Caco-2 (cell line): ENCODE results near the gene ANKRD12. TPM values are rescaled to one million over a fixed set of nuclear protein-coding genes. Genes with fewer than 3 reads are reported as not detected.

Experiments used
- BruUV-seq: library from RNA; stranded (reverse); fragments of 400-500 nt; replicated peaks from 2 replicates; lab custom pipeline; 2021; lab: Mats Ljungman, UMichigan
- CTCF ChIA-PET: fragments of 300-600 bp; sonication (Branson Sonifier 250); formaldehyde crosslinking; loops from one replicate; lab custom pipeline; 2022; ENCODE audit warnings: antibody characterized with exemption; lab: Charles Lee
- POLR2A ChIA-PET: fragments of 300-600 bp; sonication (Branson Sonifier 250); formaldehyde crosslinking; loops from one replicate; lab custom pipeline; 2022; ENCODE audit warnings: antibody characterized with exemption; lab: Charles Lee
- DNase-seq, 2 experiments: peaks; one replicate each; pipeline versions ENCODE4 v3.0.0 to v3.0.0-alpha.2; 2020 to 2022
- H3K27me3 ChIP-seq: replicated peaks from 2 replicates; pipeline ENCODE4 v1.6.0; 2011; ENCODE audit warnings: low read length; ENCODE audit not compliant: control insufficient read depth, insufficient read depth
- H3K36me3 ChIP-seq: 2 replicates; pipeline ENCODE4 v1.5.1; 2011; ENCODE audit warnings: low read length; ENCODE audit not compliant: control insufficient read depth, insufficient read depth
- H3K4me1 ChIP-seq: fragments of 250-450 bp; sonication (Bioruptor Pico); 2 replicates; pipeline ENCODE4 v1.5.1; 2020; ENCODE audit warnings: mild to moderate bottlenecking
- H3K4me3 ChIP-seq: 2 replicates; pipeline ENCODE4 v1.5.1; 2011; ENCODE audit warnings: low read depth, mild to moderate bottlenecking, control low read depth, low read length
- H3K9me3 ChIP-seq: fragments of 250-450 bp; sonication (Bioruptor Pico); 2 replicates; pipeline ENCODE4 v1.5.1; 2020; ENCODE audit warnings: mild to moderate bottlenecking, moderate library complexity
- H3K27ac Mint-ChIP-seq: one replicate; pipeline ENCODE4 v1.8.0; 2022; ENCODE audit warnings: mixed read lengths; ENCODE audit not compliant: unreplicated experiment
- H3K27me3 Mint-ChIP-seq: one replicate; pipeline ENCODE4 v1.8.0; 2022; ENCODE audit warnings: mixed read lengths; ENCODE audit not compliant: insufficient read depth, unreplicated experiment
- H3K36me3 Mint-ChIP-seq: one replicate; pipeline ENCODE4 v1.8.0; 2022; ENCODE audit warnings: mild to moderate bottlenecking, mixed read lengths; ENCODE audit not compliant: insufficient read depth, unreplicated experiment
- H3K4me1 Mint-ChIP-seq: one replicate; pipeline ENCODE4 v1.8.0; 2022; ENCODE audit warnings: low read depth, mixed read lengths; ENCODE audit not compliant: unreplicated experiment
- H3K4me3 Mint-ChIP-seq: one replicate; pipeline ENCODE4 v1.8.0; 2022; ENCODE audit warnings: mild to moderate bottlenecking, moderate library complexity, mixed read lengths; ENCODE audit not compliant: unreplicated experiment
- H3K9me3 Mint-ChIP-seq: one replicate; pipeline ENCODE4 v1.8.0; 2022; ENCODE audit warnings: mixed read lengths; ENCODE audit not compliant: unreplicated experiment
- CTCF ChIP-seq, 2 experiments: fragments of 200-600 bp in 1 of 2; IDR thresholded peaks; 1 replicate in 1 of 2; 2 replicates in 1 of 2; pipeline versions ENCODE4 v1.5.1 to v1.8.0; 2011 to 2022; ENCODE audit warnings: antibody characterized with exemption in 1 of 2, control low read depth in 1 of 2, inconsistent platforms in 1 of 2, low read depth in 1 of 2, low read length in 1 of 2, mild to moderate bottlenecking in 1 of 2, moderate library complexity in 1 of 2; ENCODE audit not compliant: insufficient read depth in 1 of 2, severe bottlenecking in 1 of 2, unreplicated experiment in 1 of 2
- intact Hi-C: fragments of 100-400 bp; cut with micrococcal nuclease; formaldehyde crosslinking; loops from one replicate; pipeline ENCODE4 v1.10.0; 2022; ENCODE audit not compliant: unreplicated experiment
- total RNA-seq: library from RNA; stranded (reverse); gene quantifications from 2 replicates; pipeline ENCODE4 v1.2.3, GENCODE V29; 2022

ANKRD12 gene
- total RNA-seq, 1 experiment from 2014 or later, result 33.2 TPM

GRCh38 chr18:9217743-9218451 is 81.3 kb downstream of the ANKRD12 start:
- no peaks in the 10 kb centered on the region for H3K36me3 ChIP-seq
- Mint-ChIP-seq H3K27ac (no peak overlapping the region), H3K9me3 (no peaks in the 10 kb centered on the region), H3K36me3 (peaks cover 28% of the 10 kb centered on the region), H3K4me1 (peaks cover 8% of the 10 kb centered on the region), H3K4me3 (no peak overlapping the region), H3K27me3 (no peaks in the 10 kb centered on the region)
- no peaks in the 10 kb centered on the region for H3K9me3 ChIP-seq
- no peak overlapping the region for H3K4me3 ChIP-seq
- intact Hi-C loops, result loop anchor here (10.0 kb wide), 1 partner anchor 117 kb away; the partner anchor contains the start of gene TWSG1
- no peaks in the 10 kb centered on the region for H3K4me1 ChIP-seq
- no peak for DNase-seq
- no TSS peak for BruUV-seq
- no peak for TF ChIP-seq CTCF (IDR thresholded peaks at IDR 0.05; ENCODE audit: insufficient read depth in 1 of 2, low read depth in 1 of 2, low read length in 1 of 2, severe bottlenecking in 1 of 2, unreplicated experiment in 1 of 2)
- ChIA-PET POLR2A (no interaction called here), CTCF (no interaction called here)
- no peaks in the 10 kb centered on the region for H3K27me3 ChIP-seq

DNA sequence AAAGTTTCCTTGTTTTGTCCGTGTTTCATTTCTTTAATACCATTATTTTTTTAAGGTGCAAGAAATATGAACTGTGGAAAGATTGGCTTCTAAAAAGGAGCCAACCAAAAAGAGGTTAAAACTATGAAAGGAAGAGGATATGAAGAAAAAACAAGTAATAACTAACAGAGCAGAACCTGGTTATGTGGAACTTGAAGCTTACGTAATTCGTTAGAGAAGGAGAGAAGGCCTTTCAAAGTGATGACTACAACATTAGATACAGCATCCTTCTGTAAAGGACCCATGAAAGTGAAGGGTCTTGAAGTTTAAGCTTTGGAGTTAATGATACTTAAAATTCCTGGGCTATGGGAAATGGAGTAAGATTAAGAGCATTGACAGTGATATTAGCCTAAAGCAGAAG is 84.5 kb downstream of the ANKRD12 start:
- Histone ChIP-seq H3K4me3 (no peak overlapping the region), H3K4me1 (no peaks in the 10 kb centered on the region), H3K36me3 (no peaks in the 10 kb centered on the region), H3K9me3 (no peaks in the 10 kb centered on the region), H3K27me3 (no peaks in the 10 kb centered on the region)
- no peak for TF ChIP-seq CTCF (IDR thresholded peaks at IDR 0.05; ENCODE audit: insufficient read depth in 1 of 2, low read depth in 1 of 2, low read length in 1 of 2, severe bottlenecking in 1 of 2, unreplicated experiment in 1 of 2)
- intact Hi-C loops, result no loop called here
- Mint-ChIP-seq H3K4me1 (no peaks in the 10 kb centered on the region), H3K27ac (no peak overlapping the region), H3K27me3 (no peaks in the 10 kb centered on the region), H3K4me3 (no peak overlapping the region), H3K9me3 (no peaks in the 10 kb centered on the region), H3K36me3 (peaks cover 13% of the 10 kb centered on the region)
- ChIA-PET CTCF (no interaction called here), POLR2A (no interaction called here)
- DNase-seq, result no peak
- BruUV-seq, result no TSS peak

DNA sequence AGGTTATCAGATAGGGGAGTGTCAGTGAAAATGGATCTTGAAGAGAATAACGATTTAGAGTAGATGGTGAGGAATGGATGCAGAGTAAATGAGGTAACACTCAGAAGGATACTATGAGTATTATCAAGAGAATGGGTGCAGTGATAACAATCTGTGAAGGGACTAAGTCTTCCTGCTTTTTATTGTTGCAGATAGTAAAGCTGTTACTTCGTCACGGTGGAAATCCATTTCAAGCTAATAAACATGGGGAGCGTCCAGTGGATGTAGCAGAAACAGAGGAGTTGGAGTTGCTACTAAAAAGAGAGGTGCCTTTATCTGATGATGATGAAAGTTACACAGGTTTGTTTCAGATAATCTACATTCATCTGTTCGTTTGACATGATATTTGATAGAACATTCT is 85.1 kb downstream of the ANKRD12 start:
- Histone ChIP-seq H3K4me3 (no peak overlapping the region), H3K9me3 (no peaks in the 10 kb centered on the region), H3K36me3 (no peaks in the 10 kb centered on the region), H3K27me3 (no peaks in the 10 kb centered on the region), H3K4me1 (no peaks in the 10 kb centered on the region)
- no peak for TF ChIP-seq CTCF (IDR thresholded peaks at IDR 0.05; ENCODE audit: insufficient read depth in 1 of 2, low read depth in 1 of 2, low read length in 1 of 2, severe bottlenecking in 1 of 2, unreplicated experiment in 1 of 2)
- CTCF ChIA-PET, result no interaction called here
- Mint-ChIP-seq H3K4me1 (no peaks in the 10 kb centered on the region), H3K27ac (no peak overlapping the region), H3K4me3 (no peak overlapping the region), H3K36me3 (peaks cover 13% of the 10 kb centered on the region), H3K27me3 (no peaks in the 10 kb centered on the region), H3K9me3 (no peaks in the 10 kb centered on the region)
- no TSS peak for BruUV-seq
- intact Hi-C loops, result no loop called here
- no peak for DNase-seq
- POLR2A ChIA-PET, result no interaction called here
